Hematopoietic multipotent progenitor cell (in vitro differentiated cells): Measurements from ENCODE around the gene HPN. TPM values are rescaled to one million over a fixed set of nuclear protein-coding genes. Genes with fewer than 3 reads are reported as not detected.
"Not testable (repeated sequence)": the region's sequence is repeated elsewhere in the genome, so short reads cannot be mapped to it uniquely, and the experiment has no call there.

Experiments
- DNase-seq, 3 donors: peaks; one replicate each; pipeline ENCODE4 v3.0.0-alpha.2; 2011 to 2015; ENCODE audit warnings: low read depth in 2 of 3, low spot score in 2 of 3
- total RNA-seq: library from RNA; depleted of rRNA; stranded (reverse); fragments of >200 nt; gene quantifications from one replicate; pipeline ENCODE4 v1.2.3, GENCODE V29; 2012

HPN gene
- total RNA-seq, 1 donor: under 0.01 TPM

GRCh38 chr19:35008891-35009341 lies 32.6 kb upstream of the HPN start:
- no peak for DNase-seq

GRCh38 chr19:35009424-35010415 lies 31.8 kb upstream of the HPN start:
- DNase-seq: no peak

- DNase-seq: no peak
Measured at GRCh38 chr19:35011091-35011689, 30.3 kb upstream of the HPN start.

DNA sequence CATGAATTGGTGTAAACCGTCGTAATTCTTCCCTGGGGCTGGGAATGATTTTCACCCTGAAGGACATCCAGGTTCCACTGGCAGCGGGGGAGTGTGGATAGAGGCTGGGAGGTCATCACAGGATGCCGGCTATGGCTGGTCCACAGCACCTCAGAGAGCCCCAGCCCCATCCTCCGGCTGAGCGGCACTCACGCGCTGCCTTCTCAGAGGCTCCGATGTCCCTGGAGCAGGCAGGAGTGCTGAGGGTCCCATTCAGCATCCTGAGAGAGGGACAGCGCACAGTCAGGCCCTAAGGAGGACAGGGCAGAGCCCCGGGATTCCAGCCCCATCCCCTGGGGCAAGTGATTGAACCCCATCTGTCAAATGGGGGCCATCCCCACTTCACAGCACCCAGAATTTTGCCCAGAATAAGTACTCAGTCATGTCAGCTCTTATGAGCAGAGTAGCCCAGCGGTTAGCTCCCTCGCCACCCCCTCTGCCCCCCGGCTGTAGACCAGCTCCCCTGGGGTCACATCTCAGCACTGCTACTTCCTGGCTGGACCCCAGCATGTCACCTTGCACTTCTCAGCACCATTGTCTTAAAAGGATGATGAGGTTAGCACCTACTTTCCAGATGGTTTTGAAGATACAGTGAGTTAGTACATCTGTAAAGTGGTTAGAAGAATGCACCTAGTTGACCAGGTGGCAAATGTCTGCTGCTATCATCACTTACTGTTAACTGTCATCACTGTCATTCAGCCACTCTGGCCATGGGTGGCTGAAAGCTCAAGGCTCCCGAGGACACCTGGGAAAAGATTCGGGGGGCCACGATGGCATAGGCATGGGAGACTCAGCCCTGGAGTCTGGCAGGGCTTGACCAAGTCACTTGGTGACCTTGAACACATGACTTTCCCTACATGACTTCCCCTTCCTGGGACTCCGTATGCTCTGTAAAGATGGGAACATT lies 29.5 kb upstream of the HPN start:
- DNase-seq: no peak

DNA sequence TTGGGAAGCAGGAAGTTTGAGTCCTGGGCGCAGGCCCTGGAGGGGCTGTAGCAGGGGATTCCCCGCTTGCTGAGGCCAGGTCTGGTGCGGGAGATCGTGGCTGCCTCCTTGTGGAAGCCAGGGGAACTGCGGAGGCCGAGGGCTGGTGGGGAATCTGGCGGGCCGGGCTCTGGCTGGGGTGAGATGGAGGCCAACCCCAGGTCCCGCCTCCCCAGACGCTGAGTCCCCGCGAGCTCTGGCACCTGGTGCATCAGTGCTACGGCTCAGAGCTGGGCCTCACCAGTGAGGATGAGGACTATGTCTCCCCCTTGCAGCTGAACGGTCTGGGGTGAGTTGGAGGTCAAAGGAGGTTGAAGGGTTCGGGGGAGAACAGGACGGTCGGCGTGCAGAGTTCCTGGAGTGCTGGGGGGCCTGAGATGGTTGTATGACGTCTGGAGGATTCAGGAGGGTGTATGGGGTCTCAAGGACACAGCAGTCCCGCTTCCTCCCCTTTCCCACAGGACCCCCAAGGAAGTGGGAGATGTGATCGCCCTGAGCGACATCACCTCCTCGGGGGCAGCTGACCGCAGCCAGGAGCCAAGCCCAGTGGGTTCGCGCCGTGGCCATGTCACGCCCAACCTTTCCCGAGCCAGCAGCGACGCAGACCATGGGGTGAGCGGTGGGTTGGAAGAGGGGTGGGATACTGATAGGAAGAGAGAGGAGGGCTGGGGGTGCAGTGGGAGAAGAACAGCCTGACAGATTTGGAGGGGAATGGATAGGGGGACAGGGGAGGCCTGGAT lies 28.3 kb upstream of the HPN start:
- peak; percentile 68 to 75 (median 72) for DNase-seq

GRCh38 chr19:35013820-35014754 lies 27.4 kb upstream of the HPN start:
- DNase-seq: peak in 2 of 3 donors; percentile 50 to 81

DNA sequence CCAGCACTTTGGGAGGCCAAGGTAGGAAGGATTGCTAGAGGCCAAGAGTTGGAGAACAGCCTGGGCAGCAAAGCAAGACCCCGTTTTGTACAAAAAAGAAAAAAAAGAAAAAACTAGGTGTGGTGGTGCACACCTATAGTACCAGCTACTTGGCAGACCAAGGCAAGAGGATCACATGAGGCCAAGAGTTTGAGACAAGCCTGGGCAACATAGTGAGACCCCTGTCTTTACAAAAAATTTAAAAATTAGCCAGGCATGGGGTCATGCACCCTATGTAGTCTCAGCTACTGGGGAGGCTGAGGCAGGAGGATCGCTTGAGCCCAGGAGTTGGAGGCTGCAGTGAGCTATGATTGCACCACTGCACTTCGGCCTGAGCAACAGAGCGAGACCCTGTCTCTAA lies 26.7 kb upstream of the HPN start:
- not testable (repeated sequence) for DNase-seq

GRCh38 chr19:35015270-35015953 lies 26.1 kb upstream of the HPN start:
- DNase-seq: no peak

DNA sequence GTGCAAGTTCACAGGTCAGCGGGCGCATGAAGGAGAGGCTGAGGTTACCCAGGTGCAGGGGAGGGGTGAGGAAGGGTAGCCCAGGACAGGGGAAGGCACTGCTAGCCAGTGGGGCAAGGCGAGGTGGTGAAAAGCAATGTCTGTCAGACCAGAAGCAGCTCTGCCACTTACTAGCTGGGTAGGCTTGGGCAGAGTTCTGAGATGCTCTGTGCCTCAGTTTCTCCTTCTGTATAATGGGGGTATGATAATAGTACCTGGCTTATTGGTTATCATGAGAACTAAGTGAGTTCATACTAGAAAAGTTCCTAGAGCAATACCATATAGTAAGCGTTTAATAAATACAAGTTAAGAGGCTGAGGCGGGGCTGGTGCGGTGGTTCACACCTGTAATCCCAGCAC lies 25.6 kb upstream of the HPN start:
- no peak for DNase-seq

DNA sequence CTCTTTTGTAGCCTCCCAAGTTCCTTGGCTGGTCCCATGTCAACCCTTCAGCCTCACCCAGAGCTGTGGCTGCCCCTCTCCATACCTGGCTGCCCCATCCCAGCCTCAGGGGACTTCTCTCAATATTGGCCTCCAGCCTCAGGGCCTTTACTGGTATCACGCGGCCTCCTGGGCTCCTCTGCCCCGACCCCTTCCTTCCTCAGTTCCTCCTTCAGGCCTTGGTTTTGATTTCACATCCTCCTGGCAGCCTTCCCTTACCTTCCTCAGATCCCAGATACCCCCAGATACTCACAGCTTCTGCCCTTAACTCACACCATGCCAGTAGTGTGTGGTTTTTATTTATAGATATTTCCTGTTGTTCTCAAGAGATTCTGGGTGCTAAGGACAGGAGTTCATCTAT lies 24.0 kb upstream of the HPN start:
- DNase-seq: no peak

DNA sequence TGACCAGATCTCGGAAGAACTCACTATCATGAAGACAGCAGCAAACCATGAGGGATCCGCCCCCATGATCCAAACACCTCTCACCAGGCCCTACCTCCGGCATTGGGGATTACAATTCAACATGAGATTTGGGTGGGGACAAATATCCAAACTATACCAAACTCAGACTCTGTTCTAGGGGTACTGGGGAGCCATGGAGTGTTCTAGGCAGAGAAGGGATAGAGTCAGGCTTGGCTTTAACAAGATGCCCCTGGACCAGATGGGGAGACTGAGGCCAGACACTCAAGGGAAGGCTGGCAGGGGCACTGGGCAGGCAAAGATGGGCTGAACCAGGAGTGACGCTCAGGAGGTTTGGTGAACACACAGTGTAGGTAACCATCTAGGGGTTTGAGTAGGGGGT lies 23.1 kb upstream of the HPN start:
- DNase-seq: no peak

DNA sequence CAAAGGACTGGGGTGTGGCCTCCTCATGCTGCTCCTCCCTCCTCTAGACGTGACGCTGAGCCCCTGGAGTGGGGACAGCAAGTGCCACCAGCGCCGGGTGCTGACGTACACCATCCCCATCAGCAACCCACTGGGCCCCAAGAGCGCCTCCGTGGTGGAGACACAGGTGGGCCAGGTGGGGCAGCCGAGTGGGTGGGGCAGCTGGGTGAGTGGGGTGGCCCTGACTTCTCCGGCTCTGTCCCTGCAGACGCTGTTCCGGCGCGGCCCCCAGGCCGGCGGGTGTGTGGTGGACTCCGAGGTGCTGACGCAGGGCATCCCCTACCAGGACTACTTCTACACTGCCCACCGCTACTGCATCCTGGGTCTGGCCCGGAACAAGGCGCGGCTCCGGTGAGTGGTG lies 22.4 kb upstream of the HPN start:
- DNase-seq: no peak

GRCh38 chr19:35021016-35021415 lies 20.5 kb upstream of the HPN start:
- no peak for DNase-seq

DNA sequence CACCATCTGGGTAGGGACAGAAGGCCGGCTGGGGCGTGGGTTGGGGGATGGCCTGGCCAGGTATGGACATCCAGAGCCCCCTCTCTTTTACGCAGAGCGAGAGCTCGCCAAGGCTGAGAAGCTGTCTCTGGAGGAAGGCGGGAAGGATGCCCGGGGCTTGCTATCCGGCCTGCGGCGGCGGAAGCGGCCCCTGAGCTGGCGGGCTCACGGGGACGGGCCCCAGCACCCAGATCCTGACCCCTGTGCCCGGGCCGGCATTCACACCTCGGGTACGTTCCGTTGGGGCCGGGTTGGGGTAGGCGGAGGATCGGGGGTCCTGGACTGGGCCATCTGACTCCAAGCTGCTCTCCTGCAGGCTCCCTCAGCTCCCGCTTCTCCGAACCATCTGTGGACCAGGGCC lies 19.9 kb upstream of the HPN start:
- no peak for DNase-seq

- no peak for DNase-seq
Measured at GRCh38 chr19:35022460-35022859, 19.1 kb upstream of the HPN start.

GRCh38 chr19:35023428-35023827 lies 18.1 kb upstream of the HPN start:
- DNase-seq: no peak

- DNase-seq: no peak
Measured at GRCh38 chr19:35024095-35024494, 17.4 kb upstream of the HPN start.

DNA sequence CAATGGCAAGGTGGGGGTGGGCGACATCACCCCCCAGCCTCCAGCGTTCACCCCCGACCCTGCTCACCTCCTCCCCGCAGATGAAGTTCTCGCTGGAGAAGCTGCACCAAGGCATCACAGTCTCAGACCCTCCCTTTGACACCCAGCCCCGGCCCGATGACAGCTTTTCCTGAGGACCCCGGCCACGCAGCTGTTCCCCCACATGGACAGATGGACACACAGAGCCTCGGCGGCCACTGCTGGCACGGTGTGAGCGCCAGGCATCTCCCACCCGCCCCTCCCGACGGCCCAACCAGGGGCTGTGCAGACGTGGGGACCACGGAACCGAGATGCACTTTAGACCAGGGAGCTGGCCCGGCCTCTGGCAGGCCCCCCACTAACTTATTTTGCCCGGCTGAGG lies 15.6 kb upstream of the HPN start:
- DNase-seq: no peak
